Activated CD4-positive, alpha-beta T cell treated with anti-CD3 and anti-CD28 coated beads for 1 hour (primary cell): ENCODE measurements around the gene PLXNA3.

Experiments used
- DNase-seq: peaks from one replicate; pipeline ENCODE4 v3.0.0-alpha.2; 2020

Gene PLXNA3

DNA sequence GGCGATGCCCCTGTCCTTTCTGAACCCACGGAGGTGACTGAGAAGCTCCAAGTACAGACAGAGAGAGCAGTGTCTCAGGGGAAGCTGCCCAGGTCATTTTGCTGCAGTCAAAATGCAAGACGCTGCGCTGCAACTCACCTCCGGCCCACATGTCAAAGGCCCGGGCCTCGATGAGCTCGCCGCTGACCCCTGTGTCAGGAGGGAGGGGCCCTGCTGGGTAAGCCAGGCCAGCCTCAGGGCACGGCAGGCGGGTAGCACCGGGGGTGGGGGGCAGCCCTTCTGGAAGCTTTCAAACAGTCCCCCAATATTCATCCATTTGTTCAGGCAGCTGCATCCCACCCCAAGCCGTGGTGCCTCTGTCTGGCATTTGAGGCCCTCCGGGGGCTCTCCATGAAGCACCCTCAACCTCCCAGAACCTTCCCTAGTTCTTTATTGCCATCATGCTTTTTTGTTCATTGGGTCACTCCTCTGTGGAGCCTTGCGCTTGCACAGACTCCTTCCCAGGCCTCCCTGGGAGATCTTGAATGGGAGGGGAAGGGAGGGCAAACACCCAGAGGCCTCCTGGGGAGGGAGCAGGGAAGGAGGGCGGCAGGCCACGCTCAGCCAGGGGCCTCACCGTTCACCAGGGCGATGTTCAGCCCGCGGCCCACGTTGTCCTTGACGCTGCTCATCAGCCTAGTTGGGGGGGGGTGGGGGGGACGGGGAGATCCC is 49.7 kb downstream of the PLXNA3 start:
- no peak for DNase-seq

DNA sequence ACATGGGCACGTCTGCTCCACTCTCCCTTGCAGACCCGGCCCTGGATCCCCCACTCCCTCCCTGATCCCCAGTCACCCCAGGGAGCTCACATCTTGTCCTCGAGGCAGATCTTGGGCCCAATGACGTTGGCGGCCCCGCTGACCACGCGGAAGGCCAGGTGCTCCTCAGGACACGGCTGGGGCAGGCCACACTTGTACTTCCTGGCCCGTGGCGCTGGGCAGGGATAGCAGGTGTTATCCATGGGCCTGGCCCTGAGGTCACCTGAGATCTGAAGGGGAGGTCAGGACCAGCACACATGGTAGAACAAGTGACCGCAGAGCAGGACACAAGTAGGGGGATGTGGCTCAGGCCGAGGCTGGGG is 50.3 kb downstream of the PLXNA3 start:
- no peak for DNase-seq

DNA sequence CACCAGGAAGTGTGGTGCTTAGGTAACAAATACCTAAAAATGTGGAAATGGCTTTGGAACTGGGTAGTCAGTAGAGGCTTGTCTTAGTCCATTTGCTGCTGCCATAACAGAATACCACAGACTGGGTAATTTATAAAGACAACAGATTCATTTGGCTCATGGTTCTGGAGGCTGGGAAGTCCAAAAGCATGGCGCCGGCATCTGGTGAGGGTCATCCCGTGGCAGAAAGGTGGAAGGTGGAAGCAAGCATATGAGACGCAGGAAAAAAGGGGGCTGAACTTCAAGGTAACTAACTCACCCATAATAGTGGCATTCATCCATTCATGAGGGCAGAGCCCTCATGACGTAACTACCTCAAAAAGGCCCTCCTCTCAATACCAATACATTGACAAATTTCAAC is 51.4 kb downstream of the PLXNA3 start:
- no peak for DNase-seq

DNA sequence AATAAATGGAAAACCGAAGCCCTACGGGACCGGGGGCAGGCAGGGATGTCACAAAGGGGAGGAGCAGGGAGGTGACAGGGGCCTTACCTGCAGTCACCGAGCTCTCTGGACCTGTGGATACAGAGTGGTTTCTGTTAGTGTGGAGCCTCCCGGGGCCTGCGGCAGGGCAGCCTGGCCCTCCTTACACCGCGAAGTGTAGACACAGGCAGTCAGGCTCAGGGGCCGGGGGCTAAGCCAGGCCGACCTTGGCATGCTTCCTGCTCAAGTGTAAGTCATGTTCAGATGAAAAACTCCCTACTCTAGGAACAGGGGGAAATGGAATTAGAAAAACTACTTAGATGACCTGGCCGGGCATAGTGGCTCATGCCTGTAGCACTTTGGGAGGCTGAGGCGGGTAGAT is 53.7 kb downstream of the PLXNA3 start:
- no peak for DNase-seq

DNA sequence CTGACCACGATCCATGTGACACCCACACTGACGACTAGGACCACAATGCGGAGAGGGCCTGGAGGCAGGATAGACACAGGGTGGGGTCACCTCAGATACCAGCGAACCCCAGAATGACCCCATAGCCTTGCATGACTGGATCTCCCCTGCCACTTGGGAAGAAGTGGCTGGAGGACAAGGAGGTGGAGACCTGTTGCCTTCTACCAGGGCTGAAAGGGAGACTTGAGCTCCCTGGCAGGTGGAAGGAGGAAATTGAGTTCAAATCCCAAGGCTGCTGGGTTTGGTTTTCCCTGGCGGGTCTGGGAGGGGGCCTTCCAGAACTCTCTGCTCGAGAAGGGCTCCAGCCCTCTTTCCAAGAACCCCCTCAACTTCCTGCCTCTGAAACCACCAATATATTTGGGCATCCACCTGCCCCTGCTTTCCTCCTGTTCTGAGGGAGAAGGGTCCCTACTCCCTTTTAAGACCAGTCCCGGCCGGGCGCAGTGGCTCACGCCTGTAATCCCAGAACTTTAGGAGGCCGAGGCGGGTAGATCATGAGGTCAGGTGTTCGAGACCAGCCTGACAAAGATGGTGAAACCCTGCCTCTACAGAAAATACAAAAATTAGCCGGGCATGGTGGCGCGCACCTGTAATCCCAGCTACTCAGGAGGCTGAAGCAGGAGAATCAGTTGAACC is 54.9 kb downstream of the PLXNA3 start:
- DNase-seq: no peak

DNA sequence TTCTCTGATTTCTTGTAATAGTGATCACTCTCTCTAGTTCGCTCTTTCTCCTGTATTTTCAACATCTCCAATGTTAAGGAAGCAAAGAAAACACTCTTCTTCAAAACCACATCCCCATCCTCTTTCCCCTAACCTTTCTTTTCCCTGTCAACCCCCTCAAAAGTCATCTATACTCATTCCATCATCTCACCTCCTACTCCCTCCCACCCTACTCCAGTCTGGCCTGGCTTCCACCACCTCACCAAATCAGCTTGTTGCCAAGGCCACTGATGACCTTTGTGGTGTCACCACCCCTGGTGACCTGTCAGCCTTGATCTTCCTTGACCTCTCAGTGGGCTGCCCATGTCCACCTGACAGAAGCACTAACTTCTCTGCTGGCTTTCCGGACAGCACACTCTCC is 55.6 kb downstream of the PLXNA3 start:
- DNase-seq: no peak

DNA sequence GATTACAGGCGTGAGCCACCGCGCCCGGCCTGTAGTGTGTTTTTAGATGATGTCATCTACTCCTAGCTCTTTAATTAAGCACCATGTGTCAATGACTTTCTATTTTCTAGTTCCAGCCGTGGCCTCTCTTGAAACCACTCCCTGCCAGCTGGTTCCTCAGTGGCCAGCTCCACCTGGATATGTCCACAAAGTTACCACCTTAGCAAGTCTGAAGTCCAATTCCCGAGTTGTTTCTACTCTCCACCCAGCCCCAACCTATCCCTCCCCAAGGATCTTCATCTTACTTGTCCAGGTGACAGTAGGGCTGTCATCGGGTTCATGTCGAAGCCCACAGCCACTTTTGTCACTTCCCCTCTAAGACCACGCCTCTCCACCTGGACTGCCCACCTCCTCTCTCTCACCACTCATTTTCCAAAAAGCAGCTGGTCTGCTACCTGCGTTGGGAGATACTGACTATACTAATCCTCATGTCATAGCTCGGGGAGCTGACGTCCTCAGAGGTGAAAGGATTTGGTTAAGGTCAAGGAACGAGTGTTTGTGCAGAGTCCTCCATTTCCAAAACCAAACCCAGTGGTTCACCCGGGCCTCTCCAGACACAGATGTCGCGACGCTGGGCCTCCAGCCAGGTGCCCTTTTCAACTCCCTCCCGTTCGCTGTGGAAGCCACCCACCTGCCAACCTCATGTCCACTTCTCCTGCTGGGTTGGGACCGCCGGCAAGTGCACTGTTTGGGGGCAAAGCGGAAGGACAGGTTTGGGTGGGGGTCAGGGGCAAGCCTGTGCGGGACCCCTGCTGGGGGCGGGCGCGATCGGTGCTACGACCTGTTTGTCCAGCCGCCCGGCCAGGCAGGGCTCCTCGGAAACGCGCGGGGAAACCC is 57.2 kb downstream of the PLXNA3 start:
- DNase-seq: no peak

DNA sequence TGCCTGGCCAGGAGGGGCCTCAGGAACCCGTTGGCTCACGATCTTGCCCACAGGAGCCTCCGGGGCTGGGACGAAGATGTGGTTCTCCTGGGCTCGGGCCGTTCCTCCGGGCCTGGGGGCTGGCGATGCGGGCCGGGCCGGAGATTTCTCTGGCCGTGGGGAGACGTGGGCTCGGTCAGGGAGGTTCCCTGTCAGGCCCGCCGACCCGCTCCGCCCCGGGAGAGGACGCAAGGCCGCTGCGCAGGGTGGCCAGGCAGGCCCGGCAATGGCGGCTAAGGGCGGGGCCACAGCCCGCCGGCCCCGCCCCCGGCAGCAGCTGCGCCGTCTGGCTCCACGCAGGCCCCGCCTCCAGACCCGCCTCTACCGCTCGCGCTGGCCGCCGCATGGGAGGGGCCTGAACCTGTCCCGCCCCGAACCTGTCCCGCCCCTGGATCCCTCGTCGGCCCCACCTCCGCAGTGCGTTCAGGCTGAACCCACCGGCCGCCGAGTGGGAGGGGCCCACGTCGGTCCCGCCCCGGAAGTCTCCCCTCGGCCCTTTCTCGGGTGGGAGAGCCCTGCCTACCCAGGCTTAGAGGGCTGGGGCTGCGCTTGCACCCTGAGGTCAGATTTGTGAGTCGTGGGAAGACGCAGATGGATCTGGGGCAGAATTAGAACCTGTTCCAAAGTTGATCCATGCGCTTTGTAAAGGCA is 58.0 kb downstream of the PLXNA3 start, which contains the start of gene FAM3A:
Gene FAM3A (minus strand): TSS at position 267 of the 690 bp plus-strand sequence. CDS start 460 bp downstream, outside the sequence.
- DNase-seq: peak; percentile 88

DNA sequence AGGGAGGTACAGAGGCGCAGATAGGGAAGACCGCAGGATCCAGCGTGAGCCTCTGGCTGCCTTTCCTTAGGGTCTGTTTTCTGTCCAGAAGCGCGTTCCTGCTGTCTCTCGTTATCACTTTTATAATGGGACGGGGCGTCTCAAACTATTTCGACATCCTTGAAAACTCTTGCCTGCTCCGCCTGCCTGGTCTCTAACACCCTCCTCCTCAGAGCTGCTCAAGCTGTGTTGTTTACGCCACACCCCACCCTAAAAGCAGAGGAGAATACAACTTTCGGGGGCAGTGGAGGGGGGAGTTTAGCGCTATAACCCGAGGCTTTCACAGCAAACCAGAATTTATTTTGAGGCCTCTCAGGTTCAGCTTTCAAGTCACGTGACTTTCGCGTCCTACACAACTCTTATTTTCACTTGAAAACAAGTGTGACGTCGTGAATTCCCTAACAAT is 58.6 kb downstream of the PLXNA3 start:
- no peak for DNase-seq

DNA sequence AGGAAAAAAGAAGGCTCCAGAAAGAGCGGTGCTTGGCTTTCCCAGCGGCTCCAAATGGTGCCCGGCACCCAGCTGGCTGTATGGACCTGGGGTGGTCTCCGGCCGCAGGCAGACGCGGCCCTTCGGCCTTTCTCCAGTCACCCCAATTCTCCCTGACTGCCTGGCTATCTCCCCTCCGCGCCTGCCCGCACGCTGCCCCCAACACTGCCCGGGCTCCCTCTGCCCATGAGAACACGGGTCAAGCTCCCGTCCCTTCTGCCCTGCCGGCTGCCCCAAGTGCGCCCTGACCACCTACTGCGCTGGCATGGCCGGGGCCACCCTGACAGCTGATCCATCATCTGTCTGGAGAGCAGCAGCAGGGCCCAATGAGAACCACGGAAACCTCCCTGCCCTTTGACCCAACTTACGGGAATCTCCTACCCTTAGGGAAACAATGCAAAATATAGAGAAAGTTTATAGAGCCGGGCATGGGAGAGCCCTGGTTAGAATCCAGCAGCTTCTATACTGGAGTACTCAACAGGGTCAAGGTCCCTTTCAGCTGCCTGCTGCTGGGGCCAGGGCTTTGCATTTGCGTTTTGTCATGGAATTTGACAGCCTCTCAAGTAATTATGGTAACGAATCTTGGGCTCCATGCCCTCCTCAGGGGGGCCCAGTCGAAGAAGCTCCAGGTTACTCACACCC is 59.2 kb downstream of the PLXNA3 start:
- DNase-seq: no peak

DNA sequence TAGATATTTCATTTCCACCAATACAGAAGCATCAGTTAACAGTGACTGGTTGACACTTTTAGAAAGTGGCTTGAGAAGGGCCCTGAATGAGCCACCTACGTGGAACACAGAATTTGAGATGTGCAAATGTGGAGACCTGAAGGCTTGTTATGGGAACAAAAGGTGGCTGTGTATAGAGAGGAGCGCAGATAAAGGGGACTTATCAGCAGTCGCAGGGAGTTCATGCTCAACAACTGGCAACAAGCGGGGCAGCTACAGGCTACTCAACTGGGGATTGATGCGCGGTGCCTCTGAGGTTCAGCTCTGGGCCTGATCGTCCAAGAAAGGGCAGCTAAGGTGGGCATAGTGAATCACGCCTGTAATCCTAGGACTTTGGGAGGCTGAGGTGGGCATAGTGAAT is 61.3 kb downstream of the PLXNA3 start:
- no peak for DNase-seq

DNA sequence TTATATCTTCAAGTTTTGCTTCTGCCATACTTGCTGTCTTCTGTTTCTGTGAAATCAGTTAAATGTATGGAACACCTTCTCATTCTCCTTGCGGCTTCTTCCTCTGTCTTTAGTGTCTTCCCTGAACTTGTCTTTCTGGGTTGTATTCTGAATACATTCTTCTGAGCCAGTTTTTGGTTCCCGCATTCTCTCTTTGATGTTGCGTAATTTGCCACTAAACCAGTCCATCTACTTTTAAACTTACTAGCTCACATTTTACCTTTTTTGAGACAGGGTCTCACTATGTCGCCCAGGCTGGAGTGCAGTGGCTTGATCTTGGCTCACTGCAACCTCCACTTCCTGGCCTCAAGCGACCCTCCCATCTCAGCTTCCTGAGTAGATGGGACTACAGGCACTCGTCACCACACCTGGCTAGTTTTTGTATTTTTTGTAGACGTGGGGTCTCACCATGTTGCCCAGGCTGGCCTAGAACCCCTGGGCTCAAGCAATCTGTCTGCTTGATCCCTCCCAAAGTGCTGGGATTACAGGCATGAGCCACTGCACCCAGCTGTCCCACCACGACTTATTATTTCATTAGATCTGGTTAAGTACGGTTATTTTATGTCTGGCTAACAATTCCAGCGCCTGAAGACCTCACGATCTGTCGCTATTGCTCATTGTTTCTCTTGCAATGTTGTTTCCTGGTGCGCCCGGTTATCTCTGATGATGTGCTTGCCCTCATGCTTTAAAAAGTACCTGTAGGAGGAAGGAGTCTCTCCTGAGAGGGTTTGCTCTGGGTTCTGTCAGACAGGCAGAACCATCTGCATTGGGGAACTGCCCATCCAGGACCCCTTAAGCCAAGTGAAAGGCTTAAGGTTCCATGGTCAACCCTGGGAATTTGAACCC is 67.8 kb downstream of the PLXNA3 start:
- no peak for DNase-seq

DNA sequence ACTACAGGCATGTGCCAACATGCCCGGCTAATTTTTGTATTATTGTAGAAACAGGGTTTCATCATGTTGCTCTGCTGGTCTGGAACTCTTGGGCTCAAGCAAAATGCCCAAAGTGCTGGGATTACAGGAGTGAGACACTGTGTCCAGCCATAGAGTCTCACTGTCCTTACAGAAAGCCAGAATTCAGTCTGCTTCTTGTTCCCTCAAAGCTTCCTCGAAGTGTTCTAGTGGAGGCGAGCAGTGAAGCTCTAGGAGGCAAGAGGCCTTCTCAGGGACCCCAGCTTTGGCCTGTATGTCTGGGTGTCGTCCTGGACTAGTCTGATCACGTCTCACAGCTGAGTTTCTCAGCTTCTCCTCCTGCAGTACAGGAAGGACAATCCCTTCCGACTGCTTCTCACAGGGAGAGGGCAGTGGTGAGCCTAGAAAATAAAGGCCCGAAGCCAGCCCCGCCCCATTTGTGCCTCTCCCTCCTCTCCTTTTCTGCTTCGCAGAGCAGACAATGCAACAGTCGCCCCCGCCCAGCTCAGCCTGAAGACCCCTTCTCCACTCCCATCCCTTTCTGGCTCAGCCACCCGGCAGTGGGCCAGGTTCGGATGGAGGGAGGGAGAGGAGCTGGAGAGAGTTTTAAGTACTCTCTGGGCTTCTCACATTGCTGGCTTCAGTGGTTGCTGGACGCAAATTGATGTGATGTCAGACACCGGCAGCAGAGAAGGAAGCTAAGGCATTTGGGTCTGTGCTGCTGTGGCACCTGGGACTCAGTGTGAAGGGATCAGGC is 69.0 kb downstream of the PLXNA3 start:
- peak; percentile 38 for DNase-seq
